HG03103 (cell line): ENCODE data around the gene ITGA4.

Experiments used
- ATAC-seq: cut with Tn5 transposase; IDR thresholded peaks from one replicate; pipeline ENCODE4 v1.9.1; 2021; ENCODE audit warnings: low read depth; ENCODE audit not compliant: unreplicated experiment

The ITGA4 gene

DNA sequence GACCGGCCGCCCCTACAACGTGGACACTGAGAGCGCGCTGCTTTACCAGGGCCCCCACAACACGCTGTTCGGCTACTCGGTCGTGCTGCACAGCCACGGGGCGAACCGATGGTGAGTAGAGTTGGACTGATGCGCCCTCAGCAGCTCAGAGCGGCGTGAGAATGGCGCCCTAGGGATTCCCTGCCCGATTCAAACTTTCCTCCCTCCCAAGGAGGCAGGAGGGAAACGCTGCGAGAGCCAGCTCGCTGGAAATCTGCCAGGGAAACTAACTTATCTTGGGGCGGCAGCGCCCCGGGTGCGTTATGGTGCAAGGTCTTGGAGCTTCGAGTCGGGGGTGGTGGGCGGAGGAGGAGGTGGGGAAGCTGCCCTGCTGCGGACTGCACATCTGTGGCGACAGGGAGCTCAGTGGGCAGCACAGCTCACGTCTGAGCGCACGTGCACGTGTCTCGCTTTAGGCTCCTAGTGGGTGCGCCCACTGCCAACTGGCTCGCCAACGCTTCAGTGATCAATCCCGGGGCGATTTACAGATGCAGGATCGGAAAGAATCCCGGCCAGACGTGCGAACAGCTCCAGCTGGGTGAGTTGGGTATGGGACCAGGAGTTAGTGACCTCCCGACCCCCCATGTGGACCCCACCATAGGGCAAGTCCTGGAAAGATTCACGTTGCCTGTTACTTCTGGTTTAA is 697 bp downstream of the ITGA4 start:
- peak; percentile 17 for ATAC-seq

GRCh38 chr2:181458871-181459270 is 1.7 kb downstream of the ITGA4 start:
- ATAC-seq: no peak

- no peak for ATAC-seq
These were observed 2.4 kb downstream of the ITGA4 start for GRCh38 chr2:181459621-181460021.

GRCh38 chr2:181461056-181461997 is 4.1 kb downstream of the ITGA4 start:
- ATAC-seq: no peak

GRCh38 chr2:181462033-181462432 is 4.8 kb downstream of the ITGA4 start:
- ATAC-seq: peak; percentile 27

DNA sequence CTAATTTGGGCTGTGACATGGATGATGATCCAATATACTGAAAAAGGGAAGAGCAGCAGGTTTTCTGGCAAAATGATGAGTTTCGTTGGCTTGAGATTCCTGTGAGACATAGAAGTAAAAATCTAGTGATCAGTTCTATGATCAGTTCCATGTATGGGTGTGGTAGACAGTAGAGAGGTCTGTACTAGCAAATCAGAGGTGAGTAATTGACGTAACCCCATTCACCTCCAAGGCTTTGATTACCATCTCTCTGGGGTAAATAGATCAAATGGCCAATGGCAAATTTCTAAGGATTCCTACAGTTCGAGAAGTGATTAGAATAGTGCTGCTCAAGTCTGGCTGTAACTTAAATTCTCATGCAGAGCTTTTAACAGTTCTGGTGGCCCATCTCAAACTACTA is 6.4 kb downstream of the ITGA4 start:
- ATAC-seq: no peak

- ATAC-seq: no peak
These were observed 7.8 kb downstream of the ITGA4 start for GRCh38 chr2:181464966-181465365.

DNA sequence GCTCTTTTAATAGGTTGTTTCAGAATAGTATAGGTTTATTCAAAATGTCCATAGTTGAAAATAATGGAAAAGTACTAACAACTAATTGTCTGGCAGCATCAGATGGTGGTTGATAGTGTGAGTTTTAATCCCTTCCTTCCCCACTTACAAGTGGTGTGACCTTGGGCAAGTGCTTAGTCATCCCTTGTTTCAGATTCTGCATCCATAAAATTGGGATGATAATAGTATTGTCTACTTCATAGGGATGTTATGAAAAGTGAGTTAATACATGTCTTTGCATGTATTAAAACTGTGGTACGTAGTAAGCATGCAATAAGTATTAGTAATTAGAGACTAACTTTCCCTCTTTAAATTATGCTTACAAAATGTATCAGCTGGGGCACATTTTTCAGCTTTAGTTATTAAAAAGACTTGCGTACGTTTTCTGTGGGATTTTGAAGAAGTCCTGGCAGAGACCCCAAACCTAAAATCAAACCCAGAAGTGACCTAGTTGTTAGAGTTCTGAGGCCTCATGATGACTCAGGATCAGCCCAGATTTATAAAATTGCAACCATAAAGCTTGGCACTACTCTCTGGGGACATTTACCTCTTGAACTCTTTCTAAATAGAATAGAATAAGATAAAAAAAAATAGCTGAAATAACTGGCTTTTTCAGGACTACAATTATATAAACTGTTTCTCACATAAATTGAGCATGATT is 8.6 kb downstream of the ITGA4 start:
- ATAC-seq: no peak

DNA sequence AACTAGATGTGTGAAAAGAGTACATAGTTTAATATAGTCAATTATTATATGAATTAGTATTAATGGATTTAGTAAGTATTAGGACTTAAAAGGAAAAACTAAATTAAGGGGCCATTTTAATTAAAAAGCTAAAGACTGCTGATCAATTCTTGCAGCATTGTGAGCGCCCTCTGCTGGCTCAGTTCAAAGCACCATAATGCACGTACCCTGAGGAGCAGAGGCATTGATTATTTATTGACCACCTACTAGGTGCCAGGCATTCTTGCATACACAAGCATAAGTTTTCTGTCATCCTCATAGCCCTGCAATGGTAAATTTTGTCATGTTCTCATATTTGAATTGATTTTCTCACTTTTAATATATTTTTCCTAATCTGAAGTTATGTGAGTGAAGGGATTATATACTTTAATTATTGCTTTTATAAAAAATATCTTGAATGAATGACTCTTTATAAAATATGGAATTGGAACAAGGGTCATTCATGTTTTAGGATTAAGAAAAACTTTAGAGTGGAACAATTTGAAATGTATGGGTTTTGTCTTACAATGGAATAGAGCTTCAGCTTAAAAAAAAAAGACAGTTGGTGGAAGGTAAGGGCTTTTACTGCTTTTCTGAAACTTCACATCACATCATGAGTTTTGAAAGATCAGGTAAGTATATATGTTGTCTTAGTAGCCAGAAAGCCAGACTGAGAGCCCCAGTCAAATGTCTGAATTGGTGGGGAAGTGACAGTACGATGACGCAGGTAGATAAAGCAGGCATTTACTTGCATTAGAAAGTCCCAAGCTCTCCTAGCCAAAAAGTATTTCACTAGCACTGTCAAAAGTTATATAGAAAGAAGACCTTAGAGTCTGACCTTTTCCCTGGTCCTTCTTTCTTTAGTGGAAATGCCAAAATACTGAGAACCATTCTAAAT is 9.7 kb downstream of the ITGA4 start:
- no peak for ATAC-seq

DNA sequence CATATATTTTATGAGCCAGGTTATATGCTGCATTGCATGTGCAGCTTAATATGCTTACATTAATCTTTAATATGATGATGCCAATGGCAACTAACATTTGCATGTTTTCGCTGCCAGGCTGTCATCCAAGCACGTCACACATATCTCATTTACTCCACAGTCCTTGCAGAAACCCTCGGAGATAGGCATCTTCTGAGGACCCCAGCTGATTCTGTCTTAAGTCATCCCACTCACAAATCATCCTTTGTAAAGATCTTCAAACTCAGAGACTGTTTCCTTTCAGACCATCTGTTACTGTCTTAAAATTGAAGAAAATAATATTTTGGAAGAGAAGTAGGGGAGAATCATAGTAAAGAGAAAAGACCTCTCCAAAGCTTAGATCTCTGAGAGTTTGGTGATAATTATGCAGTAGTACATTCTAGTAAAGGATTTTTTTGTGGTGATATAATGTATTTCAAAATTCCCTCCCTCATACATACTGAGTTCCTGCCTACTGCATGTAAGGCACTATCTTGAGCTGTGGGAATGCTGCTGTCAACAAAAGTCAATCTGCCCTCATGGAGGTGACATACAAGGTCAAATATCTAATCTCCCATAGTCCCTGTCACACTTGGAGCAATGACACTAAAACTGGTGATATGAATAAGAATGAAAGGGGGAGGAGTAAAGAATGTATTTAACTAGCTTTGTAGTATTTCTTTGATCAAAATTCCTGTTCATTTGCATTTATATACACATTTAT is 11.0 kb downstream of the ITGA4 start:
- ATAC-seq: no peak

DNA sequence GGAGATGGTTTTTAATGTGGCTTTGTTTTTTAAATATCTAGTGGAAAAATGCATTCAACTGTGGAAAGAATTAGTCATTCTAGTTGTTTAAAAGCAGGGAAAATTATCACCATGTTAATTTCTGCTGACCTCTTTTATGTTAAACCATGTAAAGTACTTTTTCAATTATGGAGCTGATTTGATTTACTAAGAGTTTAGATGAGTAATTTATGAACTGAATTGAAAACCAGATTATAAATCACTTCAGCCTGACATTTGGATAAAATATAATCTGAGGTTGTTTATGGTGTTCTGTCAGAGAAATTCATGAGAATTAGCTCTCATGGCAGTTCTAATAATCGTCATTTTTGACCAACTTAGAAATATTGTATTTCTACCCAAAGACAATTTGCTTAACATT is 11.6 kb downstream of the ITGA4 start:
- no peak for ATAC-seq

DNA sequence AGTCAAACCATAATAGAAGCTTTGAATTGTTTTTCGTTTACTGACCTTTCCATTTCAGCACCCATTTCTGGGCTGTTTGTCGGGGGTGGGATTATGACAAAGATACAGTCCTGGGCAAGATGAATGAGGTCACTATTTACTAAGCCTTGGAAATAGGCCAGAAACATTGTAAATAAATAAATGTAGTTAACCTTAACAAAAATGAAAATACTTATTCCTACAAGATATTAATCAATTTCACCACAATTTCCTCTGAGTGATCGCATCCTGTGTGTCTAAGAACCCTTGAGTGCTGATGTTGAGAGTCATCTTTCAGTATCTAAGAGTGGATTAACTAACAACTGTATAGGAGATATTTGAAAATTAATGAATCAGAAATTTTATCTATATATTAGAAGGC is 14.0 kb downstream of the ITGA4 start:
- ATAC-seq: no peak

DNA sequence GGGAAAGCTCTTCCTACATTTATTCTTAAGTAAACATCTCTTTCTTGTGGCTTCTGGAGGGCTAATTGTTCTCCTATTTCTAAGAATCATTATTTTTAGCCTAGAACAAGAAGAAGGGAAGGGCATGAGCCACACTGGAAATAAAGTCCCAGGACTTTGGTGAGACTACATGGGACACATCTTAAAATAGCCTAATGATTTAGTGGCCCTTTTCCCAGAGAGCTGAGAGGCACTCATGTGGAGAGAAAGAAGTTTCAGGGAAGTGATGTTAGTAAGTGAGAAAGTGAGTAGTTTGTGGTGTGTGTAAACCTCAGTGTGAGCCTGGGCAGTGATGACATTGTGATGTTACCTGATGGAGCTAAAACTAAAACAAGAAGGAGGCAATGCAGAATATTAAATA is 14.6 kb downstream of the ITGA4 start:
- no peak for ATAC-seq

- ATAC-seq: no peak
These were observed 15.8 kb downstream of the ITGA4 start for GRCh38 chr2:181472990-181473389.

DNA sequence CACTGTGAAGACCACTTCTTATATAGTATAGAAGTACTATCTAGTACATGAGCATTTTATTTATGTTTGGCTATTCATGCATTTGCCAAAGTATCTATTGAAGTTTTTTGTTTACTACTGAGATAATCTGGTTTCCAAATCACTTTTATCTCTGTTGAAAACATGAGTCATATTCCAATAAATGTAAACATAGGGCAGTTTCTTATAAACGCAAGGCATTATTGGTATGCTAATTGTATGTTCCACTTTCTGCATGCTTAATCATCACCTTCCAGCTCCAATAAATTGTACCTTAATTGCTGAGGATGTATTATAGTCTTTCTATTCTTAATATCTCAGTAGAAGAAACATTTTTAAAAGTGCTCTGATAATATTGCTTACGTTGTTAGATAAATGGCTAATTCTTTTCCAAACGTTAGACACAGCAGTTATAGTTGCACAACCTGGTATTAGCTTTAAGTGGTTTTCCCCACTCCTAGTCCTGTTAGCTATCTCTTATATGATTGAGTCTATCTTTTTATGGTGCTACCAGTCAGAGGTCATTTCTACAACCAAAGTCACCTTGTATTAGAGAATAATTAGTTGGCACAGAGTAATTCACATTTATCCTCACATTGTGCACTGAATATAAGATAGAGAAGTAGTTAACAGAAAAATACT is 17.2 kb downstream of the ITGA4 start:
- ATAC-seq: no peak

DNA sequence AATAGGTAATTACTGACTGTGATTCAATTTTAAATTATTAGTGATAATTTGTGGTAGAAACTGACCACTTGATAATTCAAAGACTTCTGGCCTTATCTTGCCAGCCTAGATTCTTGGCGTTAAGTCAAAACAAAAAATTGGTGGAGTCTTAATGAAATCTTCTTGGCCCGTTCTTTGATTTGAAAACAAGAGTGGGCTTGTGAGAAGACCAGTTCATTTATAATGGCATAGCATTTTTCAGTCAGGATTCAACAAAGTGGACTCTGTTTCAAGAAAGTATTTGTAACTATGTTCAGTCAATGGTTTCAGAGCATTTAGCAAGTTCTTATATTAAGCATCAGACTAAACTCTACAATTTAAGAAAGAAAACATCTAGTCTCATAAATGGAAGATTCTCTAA is 26.0 kb downstream of the ITGA4 start:
- no peak for ATAC-seq

GRCh38 chr2:181483876-181484275 is 26.7 kb downstream of the ITGA4 start:
- no peak for ATAC-seq

DNA sequence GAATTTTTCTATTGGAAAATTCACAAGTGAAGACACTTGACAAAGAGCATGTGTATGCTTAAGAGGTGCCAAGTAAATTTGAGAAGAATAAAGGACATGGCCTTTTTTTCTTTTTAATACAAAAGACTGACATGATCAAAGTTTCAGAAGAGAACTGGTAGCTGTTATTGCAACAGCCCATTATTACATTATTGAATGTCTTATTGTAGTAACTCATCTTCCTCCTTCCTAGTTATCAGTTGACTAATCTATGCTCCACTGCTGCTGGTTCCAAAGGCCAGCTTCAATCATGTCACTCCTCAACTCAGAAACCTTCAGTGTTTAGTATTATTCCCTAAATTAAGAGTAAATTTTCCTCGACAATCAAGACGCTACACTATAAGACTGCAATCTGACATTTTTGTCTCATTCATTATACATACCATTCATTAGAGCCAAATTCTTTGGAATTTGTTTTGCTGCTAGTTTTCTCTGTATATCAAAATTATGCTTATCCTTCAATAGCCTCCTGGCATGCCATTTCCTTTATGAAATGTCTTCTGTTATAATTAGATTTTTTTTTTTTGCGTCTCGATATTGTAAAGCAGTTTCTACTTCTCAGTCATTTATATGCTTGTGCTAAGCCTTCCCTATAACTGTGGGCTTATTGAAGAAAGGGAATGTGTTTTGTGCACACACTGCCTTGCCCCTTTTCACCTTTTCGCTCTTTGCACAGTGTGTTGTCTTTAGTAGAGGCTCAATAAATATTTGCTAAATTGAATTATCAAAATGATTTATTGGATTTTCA is 27.9 kb downstream of the ITGA4 start:
- no peak for ATAC-seq

GRCh38 chr2:181485638-181485946 is 28.4 kb downstream of the ITGA4 start:
- ATAC-seq: no peak
